HG02763 (cell line): ENCODE measurements around the gene CAPZA2.
A peak's percentile ranks its signal among the peaks of the same experiment; 100 is the strongest.
"Not testable (repeated sequence)": the region's sequence is repeated elsewhere in the genome, so short reads cannot be mapped to it uniquely, and the experiment has no call there.

Experiments
- ATAC-seq: cut with Tn5 transposase; IDR thresholded peaks from one replicate; pipeline ENCODE4 v1.9.1; 2021; ENCODE audit warnings: mild to moderate bottlenecking, moderate library complexity; ENCODE audit not compliant: unreplicated experiment

Gene CAPZA2

GRCh38 chr7:116953372-116953905 is 91.1 kb downstream of the CAPZA2 start, which contains the start of gene ST7:
Gene ST7 (plus strand): TSS chr7:116953501. CDS start chr7:116953541, 40 bp downstream.
- peak; percentile 43 for ATAC-seq

DNA sequence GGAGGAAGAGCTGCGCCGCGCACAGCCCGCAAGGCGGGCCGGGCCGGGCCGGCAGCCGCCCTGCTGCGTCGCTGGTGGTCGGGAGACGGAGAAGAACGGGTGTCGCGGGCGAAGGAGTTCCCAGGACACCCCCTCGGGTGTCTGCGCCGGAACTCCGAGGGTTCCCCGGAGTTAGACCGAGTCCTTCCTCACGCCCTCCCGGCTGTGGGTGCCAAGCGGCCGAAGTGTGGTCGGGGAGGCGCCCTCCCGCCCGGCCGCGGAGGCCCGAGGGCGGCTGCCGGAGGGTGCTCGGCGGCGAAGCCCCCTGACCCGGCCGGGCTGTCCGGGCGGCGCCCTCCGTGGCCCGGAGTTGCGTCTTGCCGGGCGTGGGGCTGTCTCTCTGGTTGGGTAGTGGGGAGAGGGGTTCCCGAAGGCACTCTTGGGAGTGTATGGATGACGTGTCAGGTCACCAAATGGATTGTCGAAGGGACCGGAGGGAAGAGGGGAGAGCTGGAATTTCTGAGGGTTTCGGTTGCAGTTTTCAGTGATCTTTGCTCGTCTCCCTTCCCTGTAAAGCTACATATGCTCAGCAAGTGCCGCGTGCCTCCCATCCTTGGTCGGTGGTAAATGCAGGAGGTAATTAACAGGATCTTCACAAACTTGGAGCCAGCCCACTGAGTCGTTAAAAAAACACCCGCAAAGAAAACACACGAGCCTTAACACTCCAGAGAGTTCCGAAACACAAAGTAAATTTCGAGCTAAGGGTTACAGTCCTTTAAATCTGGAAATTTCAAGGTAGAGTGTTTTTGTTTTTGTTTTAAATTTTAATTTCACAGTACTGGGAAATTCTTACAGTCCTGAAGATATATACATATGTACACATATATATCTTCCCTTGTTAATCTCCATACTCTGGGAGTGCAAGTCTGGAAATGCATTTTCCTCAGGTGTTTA is 91.8 kb downstream of the CAPZA2 start:
- ATAC-seq = peak; percentile 22

- no peak for ATAC-seq
Observed at GRCh38 chr7:116955340-116955739, 93.0 kb downstream of the CAPZA2 start.

GRCh38 chr7:116955801-116956476 is 93.6 kb downstream of the CAPZA2 start:
- peak; percentile 60 for ATAC-seq

GRCh38 chr7:116956477-116956804 is 94.1 kb downstream of the CAPZA2 start:
- ATAC-seq = no peak

DNA sequence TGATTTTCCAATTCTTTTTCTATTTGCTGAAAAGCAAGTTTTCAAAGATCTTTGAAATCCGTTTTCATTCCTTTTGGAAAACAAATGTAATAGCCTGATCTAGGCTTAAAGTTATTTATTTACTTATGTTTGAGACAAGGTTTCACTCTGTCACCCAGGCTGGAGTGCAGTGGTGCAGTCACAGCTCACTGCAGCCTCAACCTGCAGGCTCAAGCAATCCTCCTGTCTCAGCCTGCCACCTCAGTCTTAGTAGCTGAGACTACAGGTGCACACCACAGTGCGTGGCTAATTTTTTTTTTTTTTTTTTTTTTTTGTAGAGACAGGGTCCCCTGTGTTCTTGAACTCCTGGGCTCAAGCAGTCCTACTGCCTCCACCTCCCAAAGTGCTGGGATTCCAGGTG is 95.5 kb downstream of the CAPZA2 start:
- ATAC-seq = peak; percentile 39

DNA sequence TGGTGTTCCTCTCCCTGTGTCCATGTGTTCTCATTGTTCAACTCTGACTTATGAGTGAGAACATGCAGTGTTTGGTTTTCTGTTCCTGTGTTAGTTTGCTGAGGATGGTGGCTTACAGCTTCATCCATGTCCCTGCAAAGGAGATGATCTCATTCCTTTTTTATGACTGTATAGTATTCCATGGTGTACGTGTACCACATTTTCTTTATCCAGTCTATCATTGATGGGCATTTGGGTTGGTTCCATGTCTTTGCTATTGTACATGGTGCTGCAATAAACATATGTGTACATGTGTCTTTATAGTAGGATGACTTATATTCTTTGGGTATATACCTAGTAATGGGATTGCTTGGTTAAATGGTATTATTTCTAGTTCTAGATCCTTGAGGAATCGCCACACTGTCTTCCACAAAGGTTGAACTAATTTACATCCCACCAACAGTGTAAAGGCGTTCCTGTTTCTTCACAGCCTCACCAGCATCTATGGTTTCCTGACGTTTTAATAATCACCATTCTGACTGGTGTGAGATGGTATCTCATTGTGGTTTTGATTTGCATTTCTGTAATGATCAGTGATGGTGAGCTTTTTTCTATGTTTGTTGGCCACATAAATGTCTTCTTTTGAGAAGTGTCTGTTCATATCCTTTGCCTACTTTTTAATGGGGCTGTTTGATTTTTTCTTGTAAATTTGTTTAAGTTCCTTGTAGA is 99.7 kb downstream of the CAPZA2 start:
- ATAC-seq = not testable (repeated sequence)

GRCh38 chr7:116963234-116963633 is 100.8 kb downstream of the CAPZA2 start:
- ATAC-seq = no peak

DNA sequence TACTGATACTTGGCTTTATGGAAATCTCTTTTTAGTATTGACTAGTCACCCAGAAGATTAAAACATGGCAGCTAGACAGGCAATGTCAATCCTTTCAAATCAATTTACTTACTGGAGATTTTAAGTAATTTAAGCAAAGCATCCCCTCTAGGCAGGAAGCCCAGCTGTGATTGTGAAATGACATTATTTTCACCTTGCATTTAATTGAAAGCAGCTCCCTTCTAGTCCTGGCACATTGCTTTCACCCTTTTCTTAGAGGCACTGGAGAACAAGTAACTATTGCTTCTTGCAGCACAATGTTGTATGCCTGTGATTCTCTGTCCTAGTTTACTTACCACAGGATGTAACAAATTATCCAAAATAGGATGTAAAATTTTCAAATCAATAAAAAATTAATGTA is 104.2 kb downstream of the CAPZA2 start:
- ATAC-seq = no peak

- no peak for ATAC-seq
Observed at GRCh38 chr7:116967254-116967922, 105.0 kb downstream of the CAPZA2 start.

DNA sequence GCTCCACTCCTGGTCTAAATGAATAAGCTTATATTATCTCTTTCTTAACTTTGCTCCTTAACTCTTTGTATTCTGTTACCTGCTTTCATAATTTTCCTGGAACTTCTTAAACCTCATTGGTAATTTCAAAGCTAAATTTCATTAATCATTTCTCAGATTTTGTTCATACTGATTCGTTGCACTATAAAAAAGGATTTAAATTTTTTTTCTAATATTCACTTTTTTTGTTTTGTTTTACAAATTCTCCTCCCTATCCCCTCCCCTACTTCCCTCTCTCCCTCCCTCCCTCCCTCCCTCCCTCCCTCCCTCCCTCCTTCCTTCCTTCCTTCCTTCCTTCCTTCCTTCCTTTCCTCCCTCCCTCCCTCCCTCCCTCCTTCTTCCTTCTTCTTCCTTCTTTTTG is 105.6 kb downstream of the CAPZA2 start:
- no peak for ATAC-seq

DNA sequence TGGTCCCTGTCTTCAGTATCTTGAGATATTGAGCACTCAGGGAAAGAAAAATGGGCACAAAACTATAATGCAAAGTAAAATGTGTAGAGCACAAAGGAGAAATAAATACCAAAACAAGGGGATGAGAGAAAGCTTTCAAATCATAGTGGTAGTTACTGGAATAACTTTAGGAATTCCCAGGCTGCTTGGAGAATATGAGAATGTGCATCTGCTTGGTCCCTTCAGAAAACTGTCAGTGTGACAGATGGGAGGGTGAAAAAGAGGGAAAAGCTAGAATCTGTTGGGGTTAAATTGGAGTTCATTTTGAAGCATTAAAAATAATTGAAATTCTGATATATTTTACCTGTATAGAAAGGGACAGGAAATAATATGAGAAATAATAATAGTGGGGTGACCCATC is 106.2 kb downstream of the CAPZA2 start:
- ATAC-seq = no peak

DNA sequence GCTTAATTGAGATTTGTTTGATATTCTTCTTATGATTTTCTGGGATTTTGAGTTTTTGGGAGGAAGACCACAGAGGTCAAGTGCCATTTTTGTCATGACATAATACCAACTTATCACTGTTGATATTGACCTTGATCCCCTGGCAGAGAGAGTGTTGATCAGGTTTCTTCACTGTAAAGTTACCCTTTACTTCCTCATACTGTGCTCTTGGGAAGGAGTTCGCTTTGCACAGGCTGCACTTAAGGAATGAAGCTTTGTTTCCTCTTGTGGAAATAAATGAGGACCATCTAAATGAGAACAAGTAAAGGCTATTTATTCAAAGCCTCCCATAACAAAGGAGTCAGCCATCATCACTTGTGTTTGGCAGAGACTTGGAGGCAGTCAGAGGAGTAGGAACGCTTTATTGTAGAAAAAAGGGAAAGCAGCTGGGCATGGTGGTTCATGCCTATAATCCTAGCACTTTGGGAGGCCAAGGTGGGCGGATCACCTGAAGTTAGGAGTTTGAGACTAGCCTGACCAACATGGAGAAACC is 107.0 kb downstream of the CAPZA2 start:
- no peak for ATAC-seq

DNA sequence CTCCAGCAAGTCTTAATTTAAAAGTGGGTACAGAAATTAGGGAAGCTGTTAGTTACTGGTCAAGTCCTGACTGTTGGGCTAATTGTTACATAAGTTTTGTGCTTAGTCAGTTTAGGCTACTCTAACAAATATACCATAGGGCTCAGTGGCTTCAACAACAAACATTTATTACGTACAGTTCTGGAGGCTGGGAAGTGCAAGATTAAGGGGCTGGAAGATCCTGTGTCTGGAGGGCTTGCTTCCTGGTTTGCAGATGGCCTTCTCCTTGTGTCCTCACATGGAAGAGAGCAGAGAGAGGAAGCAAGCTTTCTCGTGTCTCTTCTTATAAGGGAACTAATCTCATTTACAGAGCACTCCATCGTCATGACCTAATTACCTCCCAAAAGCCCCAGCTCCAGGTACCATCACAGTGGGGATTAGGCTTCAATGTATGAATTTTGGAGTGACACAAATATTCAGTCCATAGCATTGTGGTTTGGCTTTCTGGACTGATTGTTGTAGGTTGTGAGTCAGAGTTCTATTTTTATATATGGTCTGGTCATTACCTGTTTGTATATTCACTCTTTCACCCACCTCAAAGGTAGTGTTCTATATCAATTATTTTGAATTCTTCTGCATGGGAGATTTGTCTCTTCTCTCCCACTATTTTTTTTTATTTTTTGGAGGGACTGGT is 108.0 kb downstream of the CAPZA2 start:
- peak; percentile 68 for ATAC-seq

DNA sequence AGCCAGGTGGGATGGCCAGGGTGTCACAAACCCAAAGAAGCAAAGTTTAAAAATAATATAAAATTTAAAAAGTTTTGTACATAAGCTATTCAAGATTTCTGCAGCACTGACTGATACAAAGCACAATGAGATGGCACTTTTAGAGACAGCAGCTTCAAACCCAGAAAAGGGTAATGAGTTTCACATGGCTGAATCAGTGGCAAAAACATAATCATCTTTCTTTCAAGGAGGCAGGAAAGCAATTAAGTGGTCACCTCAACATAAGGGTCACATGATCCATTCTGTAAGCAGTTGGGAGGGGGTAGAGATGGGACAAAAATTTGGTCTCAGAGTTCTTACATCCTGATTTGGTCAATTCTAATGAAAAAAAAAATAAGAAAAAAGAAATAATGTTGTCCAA is 108.8 kb downstream of the CAPZA2 start:
- not testable (repeated sequence) for ATAC-seq
